HL-60 (cell line): ENCODE measurements around the gene CYP27B1.

ENCODE experiments used
- DNase-seq, 2 experiments: peaks; one replicate each; pipeline ENCODE4 v3.0.0-alpha.2; 2010 to 2020; ENCODE audit warnings: low read depth in 1 of 2, low spot score in 1 of 2
- H3K27ac ChIP-seq: fragments of 250-450 bp; sonication (Bioruptor Pico); replicated peaks from 2 replicates; pipeline ENCODE4 v1.5.1; 2020; ENCODE audit warnings: mild to moderate bottlenecking, moderate library complexity
- H3K27me3 ChIP-seq: fragments of 250-450 bp; sonication (Bioruptor Pico); 2 replicates; pipeline ENCODE4 v1.5.1; 2021; ENCODE audit warnings: mild to moderate bottlenecking, moderate library complexity; ENCODE audit not compliant: insufficient read depth, poor library complexity, severe bottlenecking
- H3K4me3 ChIP-seq: replicated peaks from 2 replicates; pipeline ENCODE4 v1.5.1; 2011; ENCODE audit warnings: mild to moderate bottlenecking, control low read depth, low read length; ENCODE audit not compliant: insufficient read depth
- CTCF ChIP-seq: IDR thresholded peaks from one replicate; pipeline ENCODE4 v1.5.1; 2011; ENCODE audit warnings: low read length, control low read depth, inconsistent platforms; ENCODE audit not compliant: insufficient read depth
- GABPA ChIP-seq: IDR thresholded peaks from 2 replicates; pipeline ENCODE4 v1.6.1; 2012; ENCODE audit warnings: low read depth
- POLR2AphosphoS5 ChIP-seq: IDR thresholded peaks from 2 replicates; pipeline ENCODE4 v1.6.1; 2012; ENCODE audit warnings: low read depth
- SPI1 ChIP-seq: IDR thresholded peaks from 2 replicates; pipeline ENCODE4 v1.6.1; 2012; ENCODE audit warnings: low read depth, mild to moderate bottlenecking, borderline replicate concordance
- TF ChIP-seq, protein P1 (sequence below): IDR thresholded peaks from 2 replicates; pipeline ENCODE4 v1.6.1; 2012; ENCODE audit warnings: low read depth; ENCODE audit not compliant: insufficient replicate concordance

Gene CYP27B1

DNA sequence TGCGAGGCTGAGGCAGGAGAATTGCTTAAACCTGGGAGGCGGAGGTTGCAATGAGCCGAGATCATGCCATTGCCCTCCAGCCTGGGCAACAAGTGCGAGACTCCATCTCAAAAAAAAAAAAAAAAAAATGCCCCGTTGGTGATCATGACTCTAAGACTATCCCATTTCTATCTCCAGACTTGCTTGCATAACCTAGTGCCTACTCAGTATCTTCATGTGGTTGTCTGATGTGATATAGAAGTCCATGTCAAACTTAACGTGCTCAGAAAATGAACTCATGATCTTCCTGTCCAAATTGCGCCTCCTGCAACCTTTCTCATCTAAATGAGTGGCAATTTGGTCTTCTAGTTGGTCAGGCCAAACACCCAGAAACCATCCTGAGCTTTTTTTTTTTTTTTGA lies 11.0 kb upstream of the CYP27B1 start:
- no peaks in the 10 kb centered on the region for H3K27me3 ChIP-seq
- no peak overlapping the region for H3K4me3 ChIP-seq
- TF ChIP-seq CTCF (no peak), SPI1 (no peak), GABPA (no peak), POLR2AphosphoS5 (no peak)
- TF ChIP-seq, protein P1, sequence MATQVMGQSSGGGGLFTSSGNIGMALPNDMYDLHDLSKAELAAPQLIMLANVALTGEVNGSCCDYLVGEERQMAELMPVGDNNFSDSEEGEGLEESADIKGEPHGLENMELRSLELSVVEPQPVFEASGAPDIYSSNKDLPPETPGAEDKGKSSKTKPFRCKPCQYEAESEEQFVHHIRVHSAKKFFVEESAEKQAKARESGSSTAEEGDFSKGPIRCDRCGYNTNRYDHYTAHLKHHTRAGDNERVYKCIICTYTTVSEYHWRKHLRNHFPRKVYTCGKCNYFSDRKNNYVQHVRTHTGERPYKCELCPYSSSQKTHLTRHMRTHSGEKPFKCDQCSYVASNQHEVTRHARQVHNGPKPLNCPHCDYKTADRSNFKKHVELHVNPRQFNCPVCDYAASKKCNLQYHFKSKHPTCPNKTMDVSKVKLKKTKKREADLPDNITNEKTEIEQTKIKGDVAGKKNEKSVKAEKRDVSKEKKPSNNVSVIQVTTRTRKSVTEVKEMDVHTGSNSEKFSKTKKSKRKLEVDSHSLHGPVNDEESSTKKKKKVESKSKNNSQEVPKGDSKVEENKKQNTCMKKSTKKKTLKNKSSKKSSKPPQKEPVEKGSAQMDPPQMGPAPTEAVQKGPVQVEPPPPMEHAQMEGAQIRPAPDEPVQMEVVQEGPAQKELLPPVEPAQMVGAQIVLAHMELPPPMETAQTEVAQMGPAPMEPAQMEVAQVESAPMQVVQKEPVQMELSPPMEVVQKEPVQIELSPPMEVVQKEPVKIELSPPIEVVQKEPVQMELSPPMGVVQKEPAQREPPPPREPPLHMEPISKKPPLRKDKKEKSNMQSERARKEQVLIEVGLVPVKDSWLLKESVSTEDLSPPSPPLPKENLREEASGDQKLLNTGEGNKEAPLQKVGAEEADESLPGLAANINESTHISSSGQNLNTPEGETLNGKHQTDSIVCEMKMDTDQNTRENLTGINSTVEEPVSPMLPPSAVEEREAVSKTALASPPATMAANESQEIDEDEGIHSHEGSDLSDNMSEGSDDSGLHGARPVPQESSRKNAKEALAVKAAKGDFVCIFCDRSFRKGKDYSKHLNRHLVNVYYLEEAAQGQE, result no peak
- DNase-seq, result no peak
- H3K27ac ChIP-seq, result no peak overlapping the region

- H3K27me3 ChIP-seq, result no peaks in the 10 kb centered on the region
- TF ChIP-seq SPI1 (no peak), POLR2AphosphoS5 (no peak), CTCF (no peak), GABPA (no peak)
- TF ChIP-seq, protein P1, result no peak
- H3K4me3 ChIP-seq, result no peak overlapping the region
- no peak overlapping the region for H3K27ac ChIP-seq
- no peak for DNase-seq
Observed at GRCh38 chr12:57777367-57777766, 10.5 kb upstream of the CYP27B1 start.

GRCh38 chr12:57776247-57776587 lies 9.3 kb upstream of the CYP27B1 start:
- DNase-seq, result no peak
- TF ChIP-seq SPI1 (no peak), GABPA (no peak), POLR2AphosphoS5 (no peak), CTCF (no peak)
- TF ChIP-seq, protein P1, result no peak
- H3K27ac ChIP-seq, result no peak overlapping the region
- no peaks in the 10 kb centered on the region for H3K27me3 ChIP-seq
- H3K4me3 ChIP-seq, result no peak overlapping the region
